GM10266 (cell line): ENCODE results near the gene CNTRL.
"Not testable (repeated sequence)": the region's sequence is repeated elsewhere in the genome, so short reads cannot be mapped to it uniquely, and the experiment has no call there.

Experiments used
- DNase-seq: peaks from one replicate; pipeline ENCODE4 v3.0.0; 2012; ENCODE audit errors: extremely low spot score
- CTCF ChIP-seq: IDR thresholded peaks from 2 replicates; pipeline ENCODE4 v1.5.1; 2012; ENCODE audit warnings: mild to moderate bottlenecking, low read depth; ENCODE audit not compliant: control insufficient read depth, insufficient read depth; ENCODE audit errors: missing control alignments

Gene CNTRL

DNA sequence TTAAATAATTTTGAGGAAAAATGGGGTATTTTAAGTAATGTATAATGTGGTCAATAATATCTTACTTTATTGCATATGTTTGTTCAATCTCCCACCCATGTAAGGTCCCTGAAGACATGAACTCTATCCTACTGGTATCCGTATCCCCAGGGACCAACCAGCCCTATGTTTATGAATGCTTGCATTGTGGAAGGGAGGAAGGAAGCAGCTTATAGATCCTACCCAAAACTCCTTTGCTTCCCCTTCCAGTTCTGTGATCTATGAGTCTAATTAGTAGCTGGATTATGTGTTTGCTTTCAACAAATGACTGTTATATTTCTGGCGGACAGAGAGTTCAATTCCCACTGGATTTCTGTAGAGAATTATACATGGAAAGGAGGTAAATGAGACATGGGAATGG, 45.6 kb downstream of the CNTRL start:
- no peak for TF ChIP-seq CTCF

GRCh38 chr9:121121582-121122087, 46.9 kb downstream of the CNTRL start:
- TF ChIP-seq CTCF = peak; percentile 7
- peak; percentile 82 for DNase-seq

More for the DNA sequence above, 45.6 kb downstream of the CNTRL start:
- no peak for DNase-seq

GRCh38 chr9:121122246-121123032, 47.7 kb downstream of the CNTRL start:
- no peak for TF ChIP-seq CTCF

GRCh38 chr9:121123816-121124535, 49.2 kb downstream of the CNTRL start:
- no peak for DNase-seq
- no peak for TF ChIP-seq CTCF

More at GRCh38 chr9:121122246-121123032, 47.7 kb downstream of the CNTRL start:
- no peak for DNase-seq

DNA sequence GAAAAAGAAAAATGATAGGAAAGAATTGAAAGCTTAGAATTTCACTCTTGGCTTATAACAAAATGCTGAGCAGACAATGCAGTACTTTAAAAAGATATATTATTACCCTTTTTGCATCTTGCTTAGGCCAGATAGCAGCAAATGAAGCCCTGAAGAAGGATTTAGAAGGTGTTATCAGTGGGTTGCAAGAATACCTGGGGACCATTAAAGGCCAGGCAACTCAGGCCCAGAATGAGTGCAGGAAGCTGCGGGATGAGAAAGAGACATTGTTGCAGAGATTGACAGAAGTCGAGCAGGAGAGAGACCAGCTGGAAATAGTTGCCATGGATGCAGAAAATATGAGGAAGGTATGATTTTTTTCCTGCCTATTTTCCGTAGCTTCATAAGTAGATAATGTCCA, 50.8 kb downstream of the CNTRL start:
- no peak for DNase-seq
- no peak for TF ChIP-seq CTCF

DNA sequence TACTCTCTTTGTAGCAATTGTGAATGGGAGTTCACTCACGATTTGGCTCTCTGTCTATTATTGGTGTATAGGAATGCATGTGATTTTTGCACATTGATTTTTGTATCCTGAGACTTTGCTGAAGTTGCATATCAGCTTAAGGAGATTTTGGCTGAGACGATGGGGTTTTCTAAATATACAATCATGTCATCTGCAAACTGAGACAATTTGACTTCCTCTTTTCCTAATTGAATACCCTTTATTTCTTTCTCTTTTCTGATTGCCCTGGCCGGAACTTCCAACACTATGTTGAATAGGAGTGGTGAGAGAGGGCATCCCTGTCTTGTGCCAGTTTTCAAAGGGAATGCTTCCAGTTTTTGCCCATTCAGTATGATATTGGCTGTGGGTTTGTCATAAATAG, 54.6 kb downstream of the CNTRL start:
- not testable (repeated sequence) for DNase-seq

GRCh38 chr9:121133104-121133816, 58.5 kb downstream of the CNTRL start:
- TF ChIP-seq CTCF = no peak
- no peak for DNase-seq
